NB4 (cell line): ENCODE data around the gene LAMA5.

ENCODE experiments used
- CTCF ChIP-seq: IDR thresholded peaks from one replicate; pipeline ENCODE4 v1.5.1; 2012; ENCODE audit warnings: low read depth, low read length
- MAX ChIP-seq: IDR thresholded peaks from 2 replicates; pipeline ENCODE4 v1.6.1; 2011; ENCODE audit warnings: low read depth, low read length
- MYC ChIP-seq: IDR thresholded peaks from 2 replicates; pipeline ENCODE4 v1.6.1; 2011; ENCODE audit warnings: low read depth, low read length
- POLR2A ChIP-seq: IDR thresholded peaks from 2 replicates; pipeline ENCODE4 v1.6.1; 2011; ENCODE audit warnings: mild to moderate bottlenecking; ENCODE audit not compliant: insufficient read length; ENCODE audit errors: extremely low read depth

GRCh38 chr20:62333820-62334595, 33.1 kb downstream of the LAMA5 start:
- no peak for TF ChIP-seq CTCF
- TF ChIP-seq POLR2A = no peak
- no peak for TF ChIP-seq MYC
- no peak for TF ChIP-seq MAX
